Renal cortical epithelial cell (primary cell): ENCODE data around the gene ANO3. TPM values are rescaled to one million over a fixed set of nuclear protein-coding genes. Genes with fewer than 3 reads are reported as not detected.
"Not testable (repeated sequence)": the region's sequence is repeated elsewhere in the genome, so short reads cannot be mapped to it uniquely, and the experiment has no call there.

Experiments
- DNase-seq: peaks from one replicate; pipeline ENCODE4 v3.0.0-alpha.2; 2011; ENCODE audit warnings: low read depth
- total RNA-seq: library from RNA; depleted of rRNA; stranded (reverse); fragments of >200 nt; gene quantifications from 2 replicates; pipeline ENCODE4 v1.2.3, GENCODE V29; 2014

ANO3 gene
- not detected in 2 replicates for total RNA-seq

DNA sequence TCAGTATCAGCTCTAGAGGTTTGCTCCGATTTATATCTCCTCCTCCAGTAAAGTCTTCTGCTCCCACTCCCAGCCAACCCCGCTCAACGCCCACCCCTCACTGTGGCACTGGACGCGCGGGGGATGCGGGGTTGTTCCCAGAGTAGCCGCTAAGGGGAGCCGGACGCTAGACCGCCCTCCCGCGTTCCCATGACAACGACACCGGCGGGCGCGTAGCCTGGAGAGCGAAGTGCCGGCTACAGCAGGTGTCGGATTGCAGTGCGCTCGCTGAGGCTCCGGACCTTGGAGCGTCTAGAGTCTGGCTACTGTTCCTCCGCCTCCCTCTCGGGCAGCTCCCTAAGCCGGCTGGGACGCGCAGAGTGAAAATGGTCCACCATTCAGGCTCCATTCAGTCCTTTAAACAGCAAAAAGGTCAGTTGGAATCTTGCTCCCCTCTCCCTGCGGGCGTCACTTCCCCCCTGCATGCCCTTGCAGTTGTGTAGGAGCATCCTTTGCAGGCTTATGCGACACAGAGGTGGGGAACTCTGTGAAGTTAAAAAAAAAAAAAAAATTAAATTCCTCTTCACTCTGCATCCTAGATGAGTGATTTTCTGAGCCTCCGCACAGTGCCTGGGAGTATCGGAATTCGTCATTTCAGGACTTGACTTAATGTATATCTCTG, at the start of gene ANO3:
TSS of gene ANO3 (plus strand) at position 220 of the 661 bp plus-strand sequence. CDS start at position 366, 146 bp downstream.
- peak; percentile 64 for DNase-seq

DNA sequence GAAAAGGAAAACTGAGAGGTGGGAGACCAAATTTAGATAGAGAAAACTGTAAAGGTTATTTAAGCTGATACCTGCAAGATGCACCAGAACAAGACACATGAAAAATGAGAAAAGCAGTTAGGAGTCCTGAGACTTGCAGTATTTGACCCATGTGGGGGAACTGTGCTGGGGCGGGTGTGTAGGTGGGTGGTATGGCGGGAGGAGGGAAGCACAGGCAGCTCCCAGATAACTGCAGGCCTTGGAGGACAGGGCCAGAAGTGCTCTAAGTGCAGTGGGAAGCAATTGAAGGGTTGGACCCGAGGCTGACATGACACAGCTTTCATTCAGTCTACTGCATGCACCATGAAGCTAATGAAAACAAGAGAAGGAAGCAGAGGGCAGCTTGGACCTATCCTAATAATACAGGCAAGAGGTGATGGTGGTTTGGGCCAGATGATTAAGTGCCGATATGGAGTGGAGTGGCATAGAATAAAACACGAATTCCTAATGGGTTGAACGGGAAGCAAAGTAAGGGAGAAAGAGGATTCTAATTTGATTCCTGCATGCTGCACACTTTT, 48.0 kb upstream of the ANO3 start:
- DNase-seq: no peak

DNA sequence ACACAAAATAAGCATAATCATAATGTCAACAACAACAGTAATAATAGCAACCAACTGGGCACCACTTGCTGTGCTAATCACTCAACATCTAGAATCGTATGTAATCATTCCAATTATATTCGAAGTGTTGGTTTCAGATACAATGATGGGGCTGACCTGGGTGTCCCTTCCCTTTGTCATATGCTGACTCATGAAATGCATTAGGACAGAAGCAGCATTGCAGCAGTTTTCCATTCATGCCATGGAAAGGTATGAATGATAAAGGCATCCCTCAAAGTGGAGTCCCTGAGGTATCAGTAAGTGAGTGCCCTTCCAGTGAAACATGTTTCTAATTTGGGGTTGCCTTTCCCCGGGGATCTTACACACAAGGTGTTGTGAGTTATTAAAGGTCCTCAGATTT, 46.3 kb upstream of the ANO3 start:
- no peak for DNase-seq

DNA sequence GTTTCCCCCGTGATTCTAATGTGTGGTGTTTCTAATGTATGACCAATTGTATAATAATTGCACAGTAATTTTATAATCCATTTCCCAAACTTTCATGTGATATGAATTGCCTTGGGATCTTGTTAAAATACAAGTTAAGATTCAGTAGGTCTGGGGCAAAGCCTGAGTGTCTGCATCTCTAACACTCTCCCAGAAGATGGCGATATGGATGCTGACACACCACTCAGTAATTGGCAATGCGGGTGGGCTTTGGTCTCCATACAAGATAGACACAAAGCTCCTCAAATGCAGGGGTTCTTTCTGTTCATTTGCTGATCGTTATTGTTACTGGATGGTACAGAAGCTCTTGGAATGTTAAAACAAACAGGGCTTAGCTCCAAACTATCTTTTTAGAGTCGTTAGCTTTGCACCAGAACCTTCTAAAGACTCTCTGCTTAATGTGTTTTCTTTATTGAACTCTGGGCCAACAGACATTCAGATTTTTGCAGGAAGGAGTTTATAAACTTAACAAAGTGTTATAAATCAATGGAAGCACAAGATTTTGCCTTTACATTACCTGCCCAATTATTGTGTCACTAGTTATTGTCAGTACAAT, 45.4 kb upstream of the ANO3 start:
- peak; percentile 13 for DNase-seq

DNA sequence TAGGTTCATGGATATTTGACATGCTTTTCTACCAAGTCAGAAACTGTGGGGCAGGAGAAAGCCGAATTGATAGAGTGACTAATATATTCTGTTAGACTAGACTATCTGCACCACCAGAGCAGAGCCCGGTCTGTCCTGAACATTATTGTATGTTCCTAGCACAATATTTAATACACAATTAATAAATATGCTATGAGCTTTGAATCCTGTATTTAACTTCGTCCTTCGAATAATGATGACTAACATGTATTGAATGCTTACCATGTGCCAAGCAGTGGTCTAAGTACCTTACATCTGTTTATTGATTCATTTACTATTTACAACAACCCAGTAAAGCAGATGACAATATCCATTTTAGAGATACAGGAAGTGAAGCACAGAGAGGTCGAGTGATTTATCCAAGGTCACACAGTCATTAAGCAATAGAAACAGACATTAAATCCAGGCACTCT, 44.8 kb upstream of the ANO3 start:
- DNase-seq: no peak

DNA sequence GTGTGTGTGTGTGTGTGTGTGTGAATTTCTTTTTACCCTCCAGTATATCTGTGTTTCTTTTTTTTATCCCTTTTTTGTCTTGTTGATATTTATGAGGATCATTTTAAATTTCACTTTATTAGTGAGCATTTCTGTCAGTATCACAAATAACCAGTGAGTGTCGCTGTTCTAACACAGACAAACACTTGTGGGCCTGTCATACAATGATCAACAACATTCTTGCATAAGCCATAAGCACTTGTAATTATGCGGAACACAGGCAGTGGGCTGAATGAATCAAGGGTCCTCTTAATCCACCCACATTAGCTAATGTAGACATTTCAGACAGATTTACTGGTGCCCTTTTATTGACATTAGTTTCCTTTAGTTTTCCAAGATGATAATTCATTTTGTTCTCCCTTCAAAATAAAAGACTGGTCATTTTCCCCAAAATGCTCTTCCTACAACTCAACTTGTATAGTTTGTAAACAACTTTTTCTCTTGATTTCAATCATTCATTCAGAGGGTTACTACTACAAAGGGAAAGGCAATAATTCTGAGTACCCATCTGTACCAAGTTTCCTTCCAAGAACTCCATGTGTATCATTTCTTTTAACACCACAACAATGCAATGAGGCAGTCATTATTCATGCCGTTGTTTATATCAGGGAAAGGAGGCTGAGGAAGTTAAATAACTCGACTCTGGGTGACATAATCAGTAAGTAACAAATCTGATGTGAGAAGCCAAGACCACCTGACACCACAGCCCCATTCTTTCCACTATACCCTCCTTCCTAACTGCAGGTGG, 34.5 kb upstream of the ANO3 start:
- peak; percentile 86 for DNase-seq

DNA sequence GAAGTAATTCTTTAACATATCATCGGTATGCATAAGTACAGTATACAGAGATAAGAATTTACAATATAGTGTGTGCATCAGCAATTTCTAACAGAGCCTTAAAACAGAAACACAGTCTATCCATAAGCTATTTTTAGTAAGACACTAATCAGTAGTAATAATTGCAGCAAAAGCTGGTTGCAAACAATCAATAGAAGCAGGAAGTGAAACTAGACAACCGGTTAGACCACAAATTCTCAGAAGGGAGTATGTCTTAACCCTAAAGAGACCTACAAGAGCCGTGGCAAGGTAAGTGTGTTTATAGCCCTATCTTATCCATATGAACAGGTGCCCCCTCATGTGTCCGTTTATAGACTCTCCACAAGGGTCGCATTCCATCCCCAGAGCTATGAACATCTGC, 15.6 kb upstream of the ANO3 start:
- not testable (repeated sequence) for DNase-seq

DNA sequence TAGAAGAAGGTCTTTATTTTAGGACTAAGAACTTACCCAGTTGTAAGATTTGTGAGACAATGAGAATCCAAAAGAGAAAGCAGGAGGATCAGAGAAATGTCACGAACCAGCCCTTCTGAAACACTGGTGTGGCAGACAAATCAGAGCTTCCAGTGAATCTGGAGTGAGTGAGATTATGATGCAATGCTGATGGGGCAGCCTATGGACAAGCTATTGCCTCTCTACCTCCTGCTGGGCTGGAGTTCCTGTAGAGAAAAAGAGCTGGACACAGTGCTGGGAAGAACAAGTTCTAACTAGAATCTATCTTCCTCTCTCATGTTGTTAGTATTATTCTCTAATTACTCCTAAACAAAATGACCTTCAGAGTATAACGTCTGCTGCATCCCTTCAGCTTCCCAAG, 12.0 kb upstream of the ANO3 start:
- no peak for DNase-seq

DNA sequence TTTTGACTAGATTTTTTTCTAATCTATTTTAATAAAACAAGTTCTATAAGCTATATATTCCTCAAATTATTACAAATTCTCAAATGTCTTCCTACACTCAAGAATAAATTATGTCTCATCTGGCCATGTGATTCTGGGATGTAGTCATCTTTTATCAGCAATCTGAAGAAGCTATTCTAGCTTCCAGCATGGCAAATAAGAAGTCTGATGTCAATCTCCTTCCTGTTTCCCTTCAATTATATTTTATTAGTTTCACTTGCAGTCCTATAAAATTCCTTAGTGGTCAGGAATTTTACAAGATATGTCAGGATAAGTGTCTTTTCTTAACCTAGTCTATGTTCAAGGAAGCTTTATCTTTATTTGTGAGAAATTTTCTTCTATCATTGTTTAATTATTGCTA, 10.4 kb upstream of the ANO3 start:
- DNase-seq: no peak

DNA sequence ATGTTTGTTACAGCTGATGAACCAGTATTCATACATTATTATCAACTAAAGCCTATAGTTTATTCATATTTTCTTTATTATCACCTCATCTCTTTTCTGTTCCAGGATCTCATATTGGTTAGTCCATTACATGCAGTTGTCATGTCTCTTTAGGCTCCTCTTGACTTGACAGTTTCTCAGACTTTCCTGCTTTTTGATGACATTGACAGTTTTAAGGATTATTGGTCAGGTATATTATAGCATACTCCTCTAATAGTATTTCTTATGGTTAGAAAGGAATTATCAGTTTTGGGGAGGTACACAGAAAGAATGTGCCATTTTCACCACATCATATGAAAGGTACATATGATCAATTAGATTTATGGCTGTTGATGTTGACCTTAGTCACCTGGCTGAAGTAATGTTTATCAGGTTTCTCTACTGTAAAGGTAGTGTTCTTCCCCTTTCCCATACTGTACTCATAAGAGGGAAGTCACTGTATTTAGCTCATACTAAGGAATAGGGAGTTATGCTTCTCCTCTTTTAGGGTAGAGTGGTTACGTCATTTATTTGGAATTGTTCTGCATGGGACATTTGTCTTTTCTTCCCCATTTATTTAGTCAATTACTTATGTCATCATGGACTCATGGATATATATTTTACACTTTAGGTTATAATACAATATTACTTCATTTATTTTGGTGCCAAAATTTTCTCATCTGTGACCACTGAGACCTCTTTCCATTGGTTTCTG, 9.4 kb upstream of the ANO3 start:
- DNase-seq: no peak

DNA sequence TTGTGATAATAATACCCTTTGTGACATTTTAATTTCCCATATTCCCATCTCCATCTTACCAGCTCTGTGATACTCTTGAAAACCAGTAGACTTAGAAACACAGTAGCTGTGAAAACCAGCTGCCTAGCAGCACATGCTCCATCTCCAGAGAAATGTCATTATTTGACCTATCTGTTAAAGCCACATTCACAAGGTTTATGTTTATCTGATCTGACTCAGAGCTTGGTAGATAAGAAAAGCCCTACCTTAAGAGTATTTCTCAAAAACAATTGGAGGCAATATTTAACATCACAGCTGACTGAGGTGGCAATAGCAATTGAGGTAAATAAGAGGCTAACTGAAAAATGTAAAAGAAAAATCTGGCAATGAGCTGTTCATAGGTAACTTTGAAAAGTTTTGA, 8.1 kb upstream of the ANO3 start:
- DNase-seq: no peak

DNA sequence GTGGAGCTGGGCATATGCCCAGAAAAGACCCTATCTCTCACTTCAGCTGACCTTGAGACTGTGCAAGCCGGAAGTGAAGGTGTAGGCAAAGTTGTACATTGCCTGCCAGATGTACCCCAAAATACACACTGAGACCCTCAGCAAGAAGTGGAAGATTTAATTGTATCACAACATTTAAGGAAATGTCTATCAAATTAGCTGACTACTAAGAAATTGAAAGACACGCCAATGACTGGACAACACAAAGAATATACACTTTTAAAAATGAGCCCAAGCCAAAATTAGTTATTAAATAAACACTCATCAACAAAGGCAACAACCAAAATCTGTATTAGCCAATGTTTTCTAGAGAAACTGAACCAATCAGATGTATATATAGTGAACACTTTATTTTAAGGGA, 7.7 kb upstream of the ANO3 start:
- DNase-seq: no peak

DNA sequence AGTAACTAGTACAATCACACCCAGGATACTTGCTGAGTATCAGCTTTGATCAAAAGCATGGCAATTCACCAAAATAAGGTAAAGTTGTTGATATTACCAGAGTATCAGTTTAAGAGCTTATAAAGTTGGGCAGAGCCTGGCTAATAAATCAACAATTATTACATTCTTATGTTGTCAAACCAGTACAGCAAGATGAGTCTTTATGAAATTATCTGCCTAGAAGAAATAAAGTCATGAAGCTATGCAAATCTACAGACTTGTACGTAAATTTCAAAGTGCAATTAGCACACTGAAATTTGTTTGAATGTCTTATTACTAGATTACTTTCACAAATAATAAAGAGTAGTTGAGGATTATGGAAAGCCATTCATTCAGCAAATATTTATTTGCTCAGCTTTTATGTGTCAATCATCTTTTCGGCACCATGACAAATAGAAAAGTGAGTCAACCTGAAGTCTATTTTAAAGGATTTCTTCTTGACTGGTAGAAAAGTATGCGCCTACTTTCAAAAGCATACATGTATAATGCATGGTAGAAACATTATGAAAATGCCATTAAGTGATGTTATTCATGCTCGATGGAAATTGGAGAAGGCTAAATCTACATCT, 5.0 kb upstream of the ANO3 start:
- DNase-seq: no peak

DNA sequence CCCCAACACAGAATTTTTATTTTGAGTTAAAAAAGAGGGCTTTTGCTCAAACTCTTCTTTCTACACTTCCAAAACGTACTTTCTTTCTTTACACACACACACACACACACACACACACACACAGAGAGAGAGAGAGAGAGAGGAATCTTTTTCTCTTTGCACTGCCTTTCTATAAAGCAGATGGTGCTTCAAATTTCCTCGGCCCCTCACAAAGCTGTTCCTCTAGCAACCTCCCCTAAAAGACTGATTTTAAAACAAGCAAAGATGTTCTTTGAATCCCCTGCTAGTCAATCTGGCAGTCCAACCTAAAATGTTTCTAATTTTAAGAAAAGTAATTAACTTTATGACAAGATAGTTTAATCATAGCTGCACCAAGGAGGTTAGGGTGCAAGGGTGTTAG, 2.7 kb upstream of the ANO3 start:
- DNase-seq: no peak

DNA sequence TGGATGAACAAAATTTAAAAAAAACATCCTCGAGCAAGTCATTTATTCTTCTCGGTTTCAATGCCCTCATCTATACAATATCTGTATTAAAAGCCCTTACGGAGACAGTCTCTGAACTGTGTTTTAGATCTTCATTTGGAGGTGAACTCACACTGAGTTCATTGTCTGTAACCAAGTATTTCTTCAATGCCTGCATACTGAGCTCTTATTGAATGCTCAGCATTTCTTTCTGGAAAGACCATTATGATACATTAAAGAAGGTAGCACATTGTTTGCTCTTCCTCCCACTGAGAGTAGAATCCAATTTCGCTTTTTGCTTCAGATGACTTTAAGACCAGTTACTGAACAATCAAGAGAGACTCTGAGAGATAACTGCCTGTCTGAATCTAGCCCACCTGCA, 1.7 kb upstream of the ANO3 start:
- DNase-seq: no peak

DNA sequence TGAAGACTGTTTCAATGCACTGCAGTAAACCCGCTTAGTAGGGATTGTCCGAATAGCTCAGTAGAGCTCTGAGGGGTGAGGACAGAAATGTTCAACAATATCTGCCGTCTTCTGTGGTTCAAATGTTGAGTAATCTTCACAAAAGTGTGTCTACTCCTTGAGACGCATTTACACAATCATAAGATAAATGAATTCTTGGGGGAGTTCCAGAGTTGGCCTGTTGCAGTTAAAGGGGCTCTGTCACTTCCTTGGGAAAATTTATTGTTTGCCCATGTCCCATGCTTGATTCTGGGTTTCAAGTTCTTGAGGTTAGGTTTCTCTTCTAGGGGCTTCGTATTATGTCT, 614 bp downstream of the ANO3 start:
- DNase-seq: no peak

DNA sequence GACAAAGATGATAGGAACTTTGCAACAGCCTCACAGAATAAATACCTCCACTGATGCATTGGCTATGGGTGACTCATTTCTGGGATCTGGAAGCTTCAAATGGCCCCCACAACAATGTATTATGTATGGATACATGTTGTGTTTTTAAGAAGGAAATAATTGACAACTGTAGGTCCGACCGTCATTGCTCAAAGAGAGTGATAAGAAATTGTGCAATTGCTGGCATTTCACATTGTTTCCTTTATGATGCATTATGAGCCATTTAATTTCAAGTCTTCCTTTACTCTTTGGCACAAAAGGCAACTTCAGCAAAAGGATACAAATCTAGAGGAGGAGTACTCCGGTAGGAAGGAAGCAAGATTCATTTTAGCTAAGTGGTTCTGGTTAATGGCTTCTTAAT, 2.0 kb downstream of the ANO3 start:
- DNase-seq: no peak

DNA sequence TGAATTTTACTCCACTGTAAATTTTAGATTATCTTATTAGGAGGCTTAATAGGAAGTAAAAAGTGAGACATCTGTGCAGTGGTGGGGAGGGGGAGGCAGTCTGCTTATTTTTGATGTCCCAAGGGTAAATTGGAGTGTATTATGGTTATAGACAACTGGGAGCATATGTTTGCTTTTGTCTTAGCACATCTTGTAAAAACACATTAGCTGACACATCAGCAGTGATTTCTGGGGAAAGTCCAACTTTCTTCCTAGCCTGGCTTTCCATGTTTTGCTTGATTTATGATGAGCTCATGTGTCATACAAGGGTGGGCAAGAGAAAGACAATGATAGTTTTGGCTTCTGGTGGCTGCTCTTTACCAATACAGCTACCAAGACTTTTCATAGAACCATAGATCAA, 4.0 kb downstream of the ANO3 start:
- DNase-seq: no peak

DNA sequence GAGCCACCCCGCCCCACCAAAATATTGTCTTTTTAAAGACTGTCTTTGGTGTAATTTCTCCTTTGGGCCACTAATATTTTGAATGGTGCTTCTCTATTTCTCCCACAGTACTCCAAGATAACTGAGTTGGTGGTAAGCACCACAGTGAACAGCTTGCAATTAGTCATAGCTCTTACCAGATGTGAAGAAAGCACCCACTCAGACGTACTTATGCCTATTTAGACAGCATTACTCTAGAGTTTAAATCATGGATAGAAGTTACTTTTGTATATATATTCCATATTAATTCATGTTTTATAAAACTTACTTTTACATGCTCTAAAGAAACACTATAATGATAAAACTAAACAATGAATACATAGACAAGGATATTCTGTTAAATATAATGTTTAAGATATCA, 12.7 kb downstream of the ANO3 start:
- DNase-seq: no peak

DNA sequence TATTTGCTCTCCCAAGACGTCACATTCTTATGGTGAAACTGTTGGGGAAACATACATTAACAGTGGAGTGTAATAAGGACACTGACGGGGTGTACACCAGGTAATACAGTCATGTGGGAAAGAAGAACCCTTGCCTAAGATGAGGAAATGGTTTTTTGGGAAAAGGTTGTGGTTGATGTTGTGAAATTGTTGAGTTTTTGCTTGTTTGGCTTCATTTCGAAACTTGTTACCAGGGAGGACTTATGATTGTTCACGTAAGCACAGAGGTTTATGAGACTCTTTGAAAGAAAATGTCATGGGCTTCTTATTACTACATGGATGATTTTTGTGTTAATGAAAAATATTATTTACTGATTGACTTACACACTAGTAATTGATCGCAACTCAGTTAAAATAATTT, 16.8 kb downstream of the ANO3 start:
- DNase-seq: no peak

DNA sequence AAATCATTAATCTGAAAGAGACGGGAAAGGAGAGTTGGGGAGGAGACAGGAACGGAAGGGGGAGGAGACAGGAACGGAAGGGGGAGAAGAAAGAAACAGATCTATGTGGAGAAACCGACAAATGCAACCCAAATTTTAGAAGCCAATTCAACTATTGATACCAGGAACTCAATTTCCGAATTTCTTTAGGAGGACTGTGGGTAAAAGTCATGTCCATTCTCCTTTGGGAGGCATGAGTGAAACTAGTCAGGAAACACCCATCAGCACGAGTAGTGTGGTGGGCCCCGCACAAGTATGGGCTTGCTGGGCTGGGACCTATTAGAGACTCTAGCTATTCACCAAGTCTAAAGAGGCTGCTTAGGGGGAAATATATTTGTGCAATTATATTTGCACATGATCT, 18.1 kb downstream of the ANO3 start:
- no peak for DNase-seq

DNA sequence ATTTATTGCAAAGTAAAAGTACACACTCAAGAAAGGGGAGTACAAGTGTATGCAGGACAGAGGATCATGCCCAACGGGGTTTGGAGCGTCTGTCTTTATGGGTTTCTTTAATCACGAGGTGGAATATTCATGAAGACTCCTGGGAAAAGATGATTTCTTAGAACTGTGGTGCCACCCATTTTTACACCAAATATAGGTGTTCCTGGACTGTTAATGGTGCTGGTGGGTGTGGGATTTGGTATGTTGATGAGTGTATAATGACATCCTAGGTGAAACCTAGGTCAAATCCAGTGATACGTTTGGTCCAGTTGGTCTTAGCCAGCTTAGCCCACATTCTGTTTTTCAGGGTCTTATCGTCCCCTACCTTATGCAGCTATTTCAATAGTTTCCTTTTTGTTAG, 21.1 kb downstream of the ANO3 start:
- no peak for DNase-seq
